ENCODE measurements around the gene UQCC5.

Gene UQCC5

DNA sequence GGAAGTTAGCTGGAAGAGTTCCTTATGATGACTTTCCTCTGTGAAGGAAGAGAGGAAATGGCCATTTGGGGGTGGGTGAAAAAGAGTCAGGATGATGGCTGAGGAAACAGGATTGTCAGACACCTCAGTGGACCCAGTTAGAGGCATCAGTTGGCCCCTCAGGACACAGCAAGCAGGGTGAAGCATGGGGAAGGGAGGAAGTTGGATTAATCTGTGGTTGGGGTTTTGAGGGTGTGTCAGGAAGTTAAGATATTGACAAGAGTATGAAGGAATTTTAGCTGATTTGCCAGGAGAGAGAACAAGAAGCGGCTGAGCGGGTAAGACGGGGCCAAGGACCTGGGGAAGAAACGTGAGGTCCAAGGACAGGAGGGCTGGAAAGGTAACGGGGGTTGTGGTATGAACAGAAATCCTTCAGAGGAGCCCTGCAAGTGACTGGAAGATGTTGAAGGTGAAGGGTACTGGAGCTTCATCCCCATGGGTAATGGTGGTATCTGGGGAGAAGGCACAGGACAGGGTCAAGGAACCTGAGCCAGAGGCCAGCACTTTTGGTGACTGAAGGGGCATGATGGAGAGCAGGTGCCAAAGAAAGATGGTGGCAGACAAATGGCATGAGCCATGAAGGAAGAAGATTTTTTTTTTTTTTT lies 2.7 kb downstream of the UQCC5 start:
- H3K36me3 ChIP-seq (ENCODE audit: control insufficient read depth, insufficient read depth, low read length): peaks cover 5% of the 10 kb centered on the region
- H3K27me3 ChIP-seq (replicated peaks; ENCODE audit: control insufficient read depth, insufficient read depth, low read length): no peaks in the 10 kb centered on the region
- TF ChIP-seq, protein P1, sequence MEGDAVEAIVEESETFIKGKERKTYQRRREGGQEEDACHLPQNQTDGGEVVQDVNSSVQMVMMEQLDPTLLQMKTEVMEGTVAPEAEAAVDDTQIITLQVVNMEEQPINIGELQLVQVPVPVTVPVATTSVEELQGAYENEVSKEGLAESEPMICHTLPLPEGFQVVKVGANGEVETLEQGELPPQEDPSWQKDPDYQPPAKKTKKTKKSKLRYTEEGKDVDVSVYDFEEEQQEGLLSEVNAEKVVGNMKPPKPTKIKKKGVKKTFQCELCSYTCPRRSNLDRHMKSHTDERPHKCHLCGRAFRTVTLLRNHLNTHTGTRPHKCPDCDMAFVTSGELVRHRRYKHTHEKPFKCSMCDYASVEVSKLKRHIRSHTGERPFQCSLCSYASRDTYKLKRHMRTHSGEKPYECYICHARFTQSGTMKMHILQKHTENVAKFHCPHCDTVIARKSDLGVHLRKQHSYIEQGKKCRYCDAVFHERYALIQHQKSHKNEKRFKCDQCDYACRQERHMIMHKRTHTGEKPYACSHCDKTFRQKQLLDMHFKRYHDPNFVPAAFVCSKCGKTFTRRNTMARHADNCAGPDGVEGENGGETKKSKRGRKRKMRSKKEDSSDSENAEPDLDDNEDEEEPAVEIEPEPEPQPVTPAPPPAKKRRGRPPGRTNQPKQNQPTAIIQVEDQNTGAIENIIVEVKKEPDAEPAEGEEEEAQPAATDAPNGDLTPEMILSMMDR (IDR thresholded peaks at IDR 0.05; ENCODE audit: insufficient read depth, low read length, poor library complexity, severe bottlenecking): no peak
- H3K4me3 ChIP-seq (replicated peaks; ENCODE audit: low read depth, low read length): no peak overlapping the region
- DNase-seq (ENCODE audit: extremely low read depth, insufficient read length): no peak

DNA sequence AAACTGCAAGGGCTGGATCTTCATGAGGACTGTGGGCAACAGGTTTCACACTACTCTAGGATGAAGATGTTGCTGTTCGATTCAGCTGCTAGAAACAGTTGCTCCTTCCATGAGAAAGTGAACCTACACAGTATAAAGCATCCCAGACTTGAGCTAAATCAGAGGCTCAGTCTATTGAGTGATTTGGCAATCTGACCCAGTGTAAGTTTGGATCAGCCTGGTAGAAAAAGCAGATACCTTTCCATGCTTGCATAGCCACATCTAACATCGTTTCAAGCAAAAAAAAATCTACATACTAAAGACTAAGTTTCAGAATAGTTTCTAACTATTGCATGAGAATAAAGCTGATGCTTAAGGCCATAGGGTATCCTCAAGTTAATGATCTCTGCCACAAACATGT lies 4.6 kb downstream of the UQCC5 start:
- Histone ChIP-seq H3K36me3 (ENCODE audit: control insufficient read depth, insufficient read depth, low read length) (peaks cover 5% of the 10 kb centered on the region), H3K27me3 (replicated peaks; ENCODE audit: control insufficient read depth, insufficient read depth, low read length) (no peaks in the 10 kb centered on the region), H3K4me3 (replicated peaks; ENCODE audit: low read depth, low read length) (no peak overlapping the region)
- TF ChIP-seq, protein P1 (IDR thresholded peaks at IDR 0.05; ENCODE audit: insufficient read depth, low read length, poor library complexity, severe bottlenecking): no peak
- DNase-seq (ENCODE audit: extremely low read depth, insufficient read length): no peak

DNA sequence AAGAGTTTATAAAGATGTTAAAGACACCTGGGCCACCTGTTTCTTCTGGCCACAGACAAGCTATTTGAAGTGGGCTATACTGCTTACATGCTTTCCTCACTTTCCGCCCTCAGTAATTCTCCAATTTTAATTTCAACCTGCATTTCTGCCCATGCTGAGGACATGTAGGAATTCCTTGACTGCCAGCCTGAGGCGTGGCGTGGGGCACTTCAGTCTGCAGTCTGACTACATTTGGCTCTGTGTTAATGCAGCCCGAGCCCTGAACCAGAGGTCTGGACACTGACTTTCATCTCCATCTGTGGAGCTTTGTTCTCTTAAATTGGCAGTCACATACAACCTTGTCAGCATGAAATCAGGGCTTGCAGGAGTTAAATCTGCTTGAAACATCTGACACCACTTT lies 8.5 kb downstream of the UQCC5 start:
- Histone ChIP-seq H3K4me3 (replicated peaks; ENCODE audit: low read depth, low read length) (no peak overlapping the region), H3K36me3 (ENCODE audit: control insufficient read depth, insufficient read depth, low read length) (peaks cover 7% of the 10 kb centered on the region), H3K27me3 (replicated peaks; ENCODE audit: control insufficient read depth, insufficient read depth, low read length) (no peaks in the 10 kb centered on the region)
- TF ChIP-seq, protein P1 (IDR thresholded peaks at IDR 0.05; ENCODE audit: insufficient read depth, low read length, poor library complexity, severe bottlenecking): no peak
- DNase-seq (ENCODE audit: extremely low read depth, insufficient read length): no peak

DNA sequence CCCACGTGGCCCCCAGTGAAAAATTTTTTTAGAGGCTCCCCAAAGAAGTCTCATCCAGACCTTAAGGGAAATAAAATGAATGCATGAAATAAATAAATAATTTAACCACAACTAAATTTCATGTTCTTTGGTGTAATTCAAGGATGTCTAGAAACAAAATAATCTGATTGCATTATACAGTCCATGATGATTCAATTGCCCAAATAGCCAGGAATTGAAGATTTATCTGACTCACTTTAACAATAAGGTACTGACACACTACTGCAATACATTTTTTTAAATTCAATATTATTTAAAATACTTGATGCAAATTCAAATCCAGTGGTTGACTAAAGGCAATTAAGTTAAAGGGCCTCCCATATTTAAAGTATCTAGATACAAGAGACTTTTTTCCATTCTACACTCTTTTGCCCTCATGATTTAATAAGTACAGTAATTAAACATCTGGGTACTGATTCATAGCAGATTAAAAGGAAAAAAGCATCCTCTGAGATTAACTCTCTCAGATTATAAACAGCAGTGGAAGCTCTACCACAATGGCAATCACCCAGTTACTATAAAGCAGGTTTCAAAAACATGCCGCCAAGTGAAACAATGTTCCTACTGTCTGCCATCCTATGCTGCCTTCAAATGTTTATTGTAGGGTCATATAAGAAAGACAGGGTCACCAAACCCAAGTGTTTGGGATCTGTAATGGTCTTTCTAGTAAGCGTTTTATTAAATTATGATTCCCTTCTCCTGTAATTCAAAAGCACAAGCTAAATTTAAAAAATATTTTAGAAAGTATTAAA lies 9.9 kb downstream of the UQCC5 start:
- peaks cover 8% of the 10 kb centered on the region for H3K36me3 ChIP-seq (ENCODE audit: control insufficient read depth, insufficient read depth, low read length)
- TF ChIP-seq, protein P1 (IDR thresholded peaks at IDR 0.05; ENCODE audit: insufficient read depth, low read length, poor library complexity, severe bottlenecking): no peak
- no peaks in the 10 kb centered on the region for H3K27me3 ChIP-seq (replicated peaks; ENCODE audit: control insufficient read depth, insufficient read depth, low read length)
- H3K4me3 ChIP-seq (replicated peaks; ENCODE audit: low read depth, low read length): no peak overlapping the region
- DNase-seq (ENCODE audit: extremely low read depth, insufficient read length): no peak

DNA sequence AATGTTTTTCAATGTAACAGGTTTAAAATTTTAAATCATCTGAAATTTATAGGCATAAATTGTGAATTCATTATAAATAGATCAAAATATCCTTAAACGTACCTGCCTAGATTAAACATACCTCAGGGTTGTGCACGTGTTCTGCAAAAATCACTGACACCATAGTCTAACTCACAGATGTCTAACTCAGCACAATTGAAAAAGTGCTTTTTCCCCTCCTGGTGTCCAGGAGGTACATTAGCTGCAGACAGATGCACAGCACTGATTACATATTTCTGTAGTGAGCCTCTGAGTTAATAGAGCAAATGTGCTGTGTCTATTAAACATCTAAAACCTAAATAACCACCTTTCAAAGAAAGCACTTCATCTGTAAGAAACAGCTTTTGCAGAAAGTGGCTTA lies 10.7 kb downstream of the UQCC5 start:
- DNase-seq (ENCODE audit: extremely low read depth, insufficient read length): no peak
- Histone ChIP-seq H3K4me3 (replicated peaks; ENCODE audit: low read depth, low read length) (no peak overlapping the region), H3K36me3 (ENCODE audit: control insufficient read depth, insufficient read depth, low read length) (peaks cover 7% of the 10 kb centered on the region), H3K27me3 (replicated peaks; ENCODE audit: control insufficient read depth, insufficient read depth, low read length) (no peaks in the 10 kb centered on the region)
- TF ChIP-seq, protein P1 (IDR thresholded peaks at IDR 0.05; ENCODE audit: insufficient read depth, low read length, poor library complexity, severe bottlenecking): no peak
